RKO (cell line): Measurements from ENCODE around the gene TBCK.
"Not testable (repeated sequence)": the region's sequence is repeated elsewhere in the genome, so short reads cannot be mapped to it uniquely, and the experiment has no call there.

Experiments used
- DNase-seq: peaks from one replicate; pipeline ENCODE4 v3.0.0-alpha.2; 2016; ENCODE audit warnings: low spot score

TBCK gene

GRCh38 chr4:106321168-106321567 lies 5.2 kb upstream of the TBCK start:
- not testable (repeated sequence) for DNase-seq

DNA sequence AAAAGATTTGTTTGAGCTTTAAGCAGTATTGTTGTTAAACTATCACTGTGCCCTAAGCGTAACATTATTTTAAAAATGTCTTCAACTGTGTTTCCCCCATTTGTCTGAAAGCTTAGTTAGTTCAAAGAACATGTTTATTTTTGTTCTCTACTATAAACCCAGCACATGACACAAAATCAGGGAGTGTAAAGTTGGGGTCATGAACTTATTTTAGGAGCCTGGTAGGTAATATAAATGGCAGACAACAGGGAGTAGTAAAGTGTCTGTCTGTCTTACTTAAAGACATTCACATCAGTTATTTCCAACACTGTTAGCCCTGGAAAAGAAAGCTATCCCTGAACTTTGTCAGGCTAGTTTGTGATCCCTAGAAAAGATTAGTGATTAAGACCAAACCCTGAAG lies 4.2 kb upstream of the TBCK start:
- DNase-seq, result no peak

- peak; percentile 63 for DNase-seq
Observed at GRCh38 chr4:106318511-106318910, 2.5 kb upstream of the TBCK start.

- DNase-seq, result no peak
Observed at GRCh38 chr4:106317815-106318214, 1.8 kb upstream of the TBCK start.

DNA sequence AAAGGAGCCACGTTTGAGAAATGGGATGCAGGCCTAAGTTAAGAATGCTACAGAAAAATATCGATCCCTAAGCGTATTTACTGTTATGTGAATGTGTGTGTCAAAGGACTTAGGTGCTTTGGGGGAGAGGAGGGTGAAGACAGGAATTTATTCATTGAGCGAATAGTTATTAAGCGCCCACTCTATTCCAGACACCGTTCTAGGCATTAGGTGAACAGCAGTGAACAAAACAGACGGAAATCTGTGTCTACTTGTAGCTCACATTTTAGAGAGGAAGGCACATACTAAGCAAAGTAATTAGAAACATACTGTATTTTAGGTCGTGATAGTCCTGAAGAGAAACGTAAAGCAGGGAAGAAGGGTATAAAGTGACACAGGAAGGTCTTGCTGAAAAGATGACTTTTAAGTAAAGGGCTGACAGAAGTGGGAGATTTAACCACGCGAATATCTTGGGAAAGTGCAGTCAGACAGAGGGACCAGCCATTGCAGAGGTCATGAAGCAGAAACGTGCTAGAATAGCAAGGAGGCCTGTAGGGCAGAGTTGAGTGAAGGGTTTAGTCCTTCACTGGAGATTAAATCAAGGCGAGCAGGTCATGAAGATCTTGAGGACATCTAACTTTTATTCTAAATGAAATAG lies 882 bp upstream of the TBCK start:
- peak; percentile 35 for DNase-seq

GRCh38 chr4:106315476-106315967 lies 487 bp downstream of the TBCK start:
- DNase-seq, result peak; percentile 89

GRCh38 chr4:106314960-106315359 lies 1.0 kb downstream of the TBCK start:
- peak; percentile 30 for DNase-seq

DNA sequence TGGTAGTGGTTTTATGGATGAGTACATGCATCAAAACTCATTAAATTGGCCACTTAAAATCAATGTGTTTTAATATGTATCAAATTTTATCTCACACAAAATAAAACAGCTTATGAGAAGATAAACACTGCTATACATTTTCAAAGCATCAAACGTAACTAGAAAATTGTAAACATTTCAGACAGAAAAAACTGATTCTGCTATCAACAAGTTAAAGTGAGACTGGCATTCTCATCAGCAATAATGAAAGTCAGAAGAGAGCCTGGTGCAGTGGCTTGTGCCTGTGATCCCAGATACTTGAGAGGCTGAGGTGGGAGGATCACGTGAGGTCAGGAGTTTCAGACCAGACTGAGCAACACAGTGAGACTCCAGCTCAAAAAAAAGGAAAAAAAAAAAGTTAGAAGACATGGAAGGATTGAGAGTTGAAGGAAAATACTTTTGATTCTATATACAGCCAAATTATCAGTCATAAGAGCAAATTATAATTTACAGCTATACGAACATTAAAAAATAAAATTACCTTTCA lies 2.9 kb downstream of the TBCK start:
- DNase-seq, result no peak

DNA sequence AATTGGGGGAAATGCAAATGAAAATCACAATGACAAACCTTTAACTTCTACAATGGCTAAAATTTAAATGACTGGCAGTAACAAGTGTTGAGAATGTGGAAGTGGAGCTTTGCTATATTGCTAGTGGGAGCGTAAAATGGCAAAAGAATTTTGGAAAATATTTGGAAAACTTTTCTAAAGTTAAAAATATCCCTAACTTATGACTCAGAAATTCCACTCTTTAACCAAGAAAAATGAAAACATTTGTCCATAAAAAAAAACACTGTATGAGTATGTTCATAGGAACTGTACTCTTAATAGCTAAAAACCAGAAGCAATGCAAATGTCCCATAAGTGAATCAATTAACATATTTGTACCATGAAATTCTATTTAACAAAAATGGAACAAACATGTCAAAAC lies 3.6 kb downstream of the TBCK start:
- no peak for DNase-seq

DNA sequence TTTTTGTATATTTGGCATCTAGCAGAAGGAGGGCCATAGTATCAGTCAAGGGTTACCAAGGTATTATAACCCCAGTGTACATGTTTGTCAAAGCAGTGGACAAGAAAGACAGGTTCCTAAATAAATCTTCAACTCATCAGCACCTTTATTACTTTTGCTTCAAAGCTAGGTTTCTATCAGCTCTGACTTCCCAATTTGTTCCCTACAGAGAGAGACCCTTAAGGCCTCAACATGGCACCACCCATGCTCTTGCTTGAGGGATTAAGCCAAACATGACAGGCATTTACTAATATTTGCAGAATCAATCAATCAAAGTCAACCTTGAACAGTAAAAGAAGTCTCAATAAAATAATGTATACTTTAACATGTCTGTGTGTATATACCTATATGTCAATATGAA lies 9.4 kb downstream of the TBCK start:
- DNase-seq, result no peak

DNA sequence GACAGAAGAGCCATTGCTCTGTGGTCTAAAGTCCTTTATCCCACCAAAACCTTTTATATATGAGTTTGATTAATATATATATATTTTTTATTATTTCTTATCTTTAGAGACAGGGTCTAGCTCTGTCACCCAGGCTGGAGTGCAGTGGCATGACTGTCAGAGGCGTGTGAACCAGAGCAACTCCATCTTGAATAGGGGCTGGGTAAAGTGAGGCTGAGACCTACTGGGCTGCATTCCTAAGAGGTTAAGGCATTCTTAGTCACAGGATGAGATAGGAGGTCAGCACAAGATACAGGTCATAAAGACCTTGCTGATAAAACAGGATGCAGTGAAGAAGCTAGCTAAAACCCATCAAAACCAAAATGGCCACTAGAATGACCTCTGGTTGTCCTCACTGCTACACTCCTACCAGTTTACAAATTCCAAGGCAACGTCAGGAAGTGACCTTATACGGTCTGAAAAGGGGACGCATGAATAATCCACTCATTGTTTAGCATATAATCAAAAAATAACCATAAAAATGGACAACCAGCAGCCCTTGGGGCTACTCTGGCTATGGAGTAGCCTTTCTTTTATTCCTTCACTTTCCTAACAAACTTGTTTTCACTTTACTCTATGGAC lies 10.5 kb downstream of the TBCK start:
- no peak for DNase-seq

DNA sequence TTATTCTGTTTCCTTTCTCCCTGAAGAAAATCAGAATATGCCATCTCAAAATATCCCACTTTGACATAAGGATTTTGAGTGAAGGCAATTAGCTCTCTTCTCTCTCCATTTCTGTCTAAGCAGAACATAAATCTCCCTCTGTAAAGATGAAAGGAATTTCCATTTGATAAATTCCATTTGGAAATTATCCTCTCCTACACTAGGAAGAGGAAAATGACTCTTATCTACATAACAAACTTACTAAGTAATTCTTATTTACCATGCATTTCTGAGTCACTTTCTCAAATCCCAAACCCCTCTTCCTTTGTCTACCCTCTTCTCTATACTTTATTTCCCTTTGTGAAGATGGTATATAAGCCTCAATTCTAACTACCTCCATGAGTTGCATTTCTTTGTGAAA lies 11.4 kb downstream of the TBCK start:
- DNase-seq, result no peak

- DNase-seq, result no peak
Observed at GRCh38 chr4:106303548-106304281, 12.3 kb downstream of the TBCK start.

- no peak for DNase-seq
Observed at GRCh38 chr4:106302062-106302438, 14.0 kb downstream of the TBCK start.

GRCh38 chr4:106301393-106302061 lies 14.5 kb downstream of the TBCK start:
- DNase-seq, result no peak

DNA sequence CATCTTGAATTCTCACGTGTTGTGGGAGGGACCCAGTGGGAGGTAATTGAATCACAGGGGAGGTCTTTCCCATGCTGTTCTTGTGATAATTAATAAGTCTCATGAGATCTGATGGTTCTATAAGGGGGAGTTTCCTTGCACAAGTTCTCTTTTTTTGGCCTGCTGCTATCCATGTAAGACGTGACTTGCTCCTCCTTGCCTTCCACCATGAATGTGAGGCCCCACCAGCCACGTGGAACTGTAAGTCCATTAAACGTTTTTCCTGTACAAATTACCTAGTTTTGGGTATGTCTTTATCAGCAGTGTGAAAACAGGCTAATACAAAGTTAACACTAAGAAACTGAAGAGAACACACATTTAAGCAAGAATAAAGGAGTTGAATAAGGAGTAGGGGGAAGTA lies 16.0 kb downstream of the TBCK start:
- DNase-seq, result no peak

DNA sequence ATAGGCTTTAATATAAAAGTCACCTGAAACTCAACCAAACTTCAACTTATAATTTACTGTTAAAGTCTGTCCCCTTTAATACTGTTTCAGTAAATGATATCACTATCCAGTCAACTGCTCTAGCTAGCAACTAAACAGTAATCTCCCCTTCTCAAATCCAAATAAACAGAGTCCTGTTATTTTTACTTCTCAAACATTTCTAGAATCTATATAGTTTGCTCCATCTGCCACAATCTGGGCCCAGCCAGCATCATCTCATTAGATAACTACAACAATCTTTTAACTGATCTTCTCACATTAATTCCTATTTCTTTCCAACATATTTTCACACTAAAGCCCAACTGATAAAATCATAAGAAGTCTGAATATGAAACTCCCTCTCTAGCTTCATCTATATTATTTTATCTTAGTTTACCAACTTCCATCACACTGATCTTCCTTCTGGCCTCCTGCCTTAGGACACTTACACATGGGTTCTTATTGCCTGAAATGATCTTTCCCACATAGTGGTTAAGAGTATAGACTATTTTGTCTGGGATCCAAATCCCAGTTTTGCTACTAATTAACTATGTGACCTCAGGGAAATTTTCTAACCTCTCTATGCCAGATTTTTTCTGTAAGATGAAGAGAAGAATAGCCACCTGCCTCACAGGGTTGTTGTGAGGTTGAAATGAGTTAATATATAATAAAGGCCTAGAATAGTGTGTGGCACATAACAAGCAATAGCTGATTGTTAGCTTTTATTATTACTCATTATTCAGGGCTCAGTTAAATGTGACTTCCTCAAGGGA lies 18.6 kb downstream of the TBCK start:
- no peak for DNase-seq

- no peak for DNase-seq
Observed at GRCh38 chr4:106294062-106294461, 21.9 kb downstream of the TBCK start.

GRCh38 chr4:106291678-106292077 lies 24.3 kb downstream of the TBCK start:
- peak; percentile 5 for DNase-seq

- no peak for DNase-seq
Observed at GRCh38 chr4:106289737-106290136, 26.3 kb downstream of the TBCK start.

DNA sequence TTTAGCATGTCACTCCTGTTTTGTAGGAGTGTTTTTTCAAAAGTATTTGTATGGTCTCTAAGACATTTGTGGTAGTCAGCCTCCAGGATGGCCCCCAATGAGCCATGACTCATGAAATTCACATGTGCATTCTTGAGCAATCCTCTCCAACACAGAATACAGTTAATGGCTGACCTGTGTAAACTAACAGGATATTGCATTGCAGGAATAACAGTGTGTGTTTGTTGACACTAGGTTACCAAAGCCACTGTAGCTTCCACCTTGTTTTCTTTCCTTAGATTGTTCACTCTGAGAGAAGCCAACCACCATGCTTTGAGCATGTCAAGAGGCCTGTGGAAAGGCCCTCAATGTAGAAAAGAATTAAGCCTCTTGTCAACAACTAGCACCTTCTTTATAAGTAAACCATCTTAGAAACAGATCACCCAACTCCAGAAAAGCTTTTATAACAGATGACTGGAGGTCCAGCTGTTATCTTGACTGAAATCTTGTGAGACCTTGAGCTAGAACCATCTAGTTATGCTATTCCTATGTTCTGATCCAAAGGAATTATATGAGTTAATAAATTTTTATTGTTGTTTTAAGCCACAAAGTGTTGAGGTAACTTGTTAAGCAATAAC lies 28.5 kb downstream of the TBCK start:
- peak; percentile 32 for DNase-seq
